GM12874 (cell line): ENCODE measurements around the gene CHPF2.

Experiments
- TF ChIP-seq, protein P1 (sequence below): IDR thresholded peaks from 2 replicates; pipeline ENCODE4 v1.5.1; 2011; ENCODE audit warnings: low read depth, mild to moderate bottlenecking, control low read depth, low read length, moderate library complexity; ENCODE audit not compliant: insufficient read depth

Gene CHPF2

DNA sequence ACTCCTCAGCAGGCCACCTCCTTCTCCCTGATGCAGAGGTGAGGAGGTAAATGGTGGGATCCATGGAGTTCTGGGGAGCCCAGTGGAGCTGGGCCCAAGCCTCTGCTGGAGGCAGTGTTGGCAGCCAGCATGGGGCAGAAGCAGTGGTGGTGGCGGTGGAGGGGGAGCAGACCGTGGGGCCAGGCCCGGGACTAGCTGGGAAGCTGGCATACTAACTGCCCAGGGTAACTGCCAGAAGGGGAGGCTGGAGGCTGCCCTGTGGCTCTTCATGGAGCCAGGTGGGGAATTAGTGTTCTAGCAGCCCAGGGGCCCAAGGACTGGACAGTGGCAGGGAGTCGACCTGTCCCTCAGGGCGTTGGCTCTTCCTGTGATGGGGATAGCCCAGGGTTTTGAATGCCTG, 32.3 kb downstream of the CHPF2 start:
- TF ChIP-seq, protein P1, sequence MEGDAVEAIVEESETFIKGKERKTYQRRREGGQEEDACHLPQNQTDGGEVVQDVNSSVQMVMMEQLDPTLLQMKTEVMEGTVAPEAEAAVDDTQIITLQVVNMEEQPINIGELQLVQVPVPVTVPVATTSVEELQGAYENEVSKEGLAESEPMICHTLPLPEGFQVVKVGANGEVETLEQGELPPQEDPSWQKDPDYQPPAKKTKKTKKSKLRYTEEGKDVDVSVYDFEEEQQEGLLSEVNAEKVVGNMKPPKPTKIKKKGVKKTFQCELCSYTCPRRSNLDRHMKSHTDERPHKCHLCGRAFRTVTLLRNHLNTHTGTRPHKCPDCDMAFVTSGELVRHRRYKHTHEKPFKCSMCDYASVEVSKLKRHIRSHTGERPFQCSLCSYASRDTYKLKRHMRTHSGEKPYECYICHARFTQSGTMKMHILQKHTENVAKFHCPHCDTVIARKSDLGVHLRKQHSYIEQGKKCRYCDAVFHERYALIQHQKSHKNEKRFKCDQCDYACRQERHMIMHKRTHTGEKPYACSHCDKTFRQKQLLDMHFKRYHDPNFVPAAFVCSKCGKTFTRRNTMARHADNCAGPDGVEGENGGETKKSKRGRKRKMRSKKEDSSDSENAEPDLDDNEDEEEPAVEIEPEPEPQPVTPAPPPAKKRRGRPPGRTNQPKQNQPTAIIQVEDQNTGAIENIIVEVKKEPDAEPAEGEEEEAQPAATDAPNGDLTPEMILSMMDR, result no peak

DNA sequence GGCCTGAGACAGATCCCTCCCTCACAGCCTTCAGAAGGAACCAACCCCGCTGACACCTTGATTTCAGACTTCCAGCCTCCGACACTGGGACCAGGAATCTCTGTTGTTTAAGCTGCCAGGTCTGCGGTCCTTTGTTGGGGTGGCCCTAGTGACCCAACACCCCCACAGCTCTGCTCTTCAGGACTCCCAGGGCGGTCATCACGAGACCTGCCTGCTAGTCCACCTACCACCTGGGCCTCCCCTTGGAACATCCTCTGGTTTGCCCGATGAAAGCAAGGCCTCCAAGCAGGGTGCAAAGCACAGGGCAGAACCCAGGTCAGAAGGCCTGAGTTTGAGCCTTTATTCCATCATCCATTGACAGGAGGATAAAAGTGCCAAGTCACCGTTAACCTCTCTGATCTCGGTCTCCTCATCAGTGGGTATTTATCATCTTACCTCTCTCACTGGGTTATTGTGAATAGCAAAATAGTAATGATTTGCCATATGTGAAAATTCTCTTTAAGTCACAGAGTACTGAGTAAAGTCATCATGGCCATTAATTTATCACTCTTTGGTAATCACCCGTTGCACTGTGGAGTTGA, 33.2 kb downstream of the CHPF2 start:
- TF ChIP-seq, protein P1, result no peak

DNA sequence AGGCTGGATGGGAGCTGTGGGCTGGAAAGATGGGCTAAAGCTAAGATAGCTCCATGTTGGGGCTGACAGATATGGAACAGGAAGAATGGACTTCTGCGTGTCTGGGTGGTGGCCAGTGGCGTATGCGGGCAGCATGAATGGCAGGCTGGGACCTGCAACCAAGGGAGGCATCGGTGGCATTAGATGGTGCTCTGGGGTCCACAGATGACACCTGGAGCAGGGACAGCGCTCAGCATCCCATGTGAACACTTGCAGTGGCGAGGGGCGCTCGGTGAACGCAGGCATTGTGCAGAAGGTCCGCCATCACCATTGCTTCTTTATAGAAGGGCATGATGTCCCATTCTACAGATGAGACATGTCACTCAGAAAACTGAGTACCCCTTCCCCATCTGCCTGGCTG, 37.2 kb downstream of the CHPF2 start:
- TF ChIP-seq, protein P1, result no peak

DNA sequence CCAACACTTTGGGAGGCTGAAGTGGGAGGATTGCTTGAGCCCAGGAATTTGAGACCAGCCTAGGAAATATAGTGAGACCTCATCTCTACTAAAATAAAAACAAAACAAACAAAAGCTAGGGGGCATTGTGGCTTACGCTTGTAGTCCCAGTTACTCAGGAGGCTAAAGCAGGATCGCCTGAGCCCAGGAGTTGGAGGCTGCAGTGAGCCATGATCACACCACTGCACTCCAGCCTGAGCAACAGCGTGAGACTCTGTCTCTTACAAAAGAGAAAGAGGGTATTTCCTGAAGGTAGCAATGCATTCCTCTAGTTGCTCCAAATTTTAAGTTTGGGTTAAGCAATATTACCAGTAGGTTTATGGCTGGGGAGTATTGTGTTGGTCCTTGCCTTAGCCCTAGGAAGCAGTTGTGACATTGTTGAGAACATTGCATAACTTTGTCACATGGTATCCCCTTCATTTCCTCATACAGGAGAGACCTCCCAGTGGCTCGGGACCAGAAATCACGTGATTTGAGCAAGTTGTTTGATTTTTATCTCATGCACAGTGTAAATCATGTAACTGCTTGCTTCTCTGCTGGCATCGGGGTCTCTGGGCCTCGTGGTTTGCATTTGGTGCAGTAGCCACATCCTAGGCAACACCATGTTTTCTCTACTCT, 39.5 kb downstream of the CHPF2 start:
- TF ChIP-seq, protein P1, result no peak

DNA sequence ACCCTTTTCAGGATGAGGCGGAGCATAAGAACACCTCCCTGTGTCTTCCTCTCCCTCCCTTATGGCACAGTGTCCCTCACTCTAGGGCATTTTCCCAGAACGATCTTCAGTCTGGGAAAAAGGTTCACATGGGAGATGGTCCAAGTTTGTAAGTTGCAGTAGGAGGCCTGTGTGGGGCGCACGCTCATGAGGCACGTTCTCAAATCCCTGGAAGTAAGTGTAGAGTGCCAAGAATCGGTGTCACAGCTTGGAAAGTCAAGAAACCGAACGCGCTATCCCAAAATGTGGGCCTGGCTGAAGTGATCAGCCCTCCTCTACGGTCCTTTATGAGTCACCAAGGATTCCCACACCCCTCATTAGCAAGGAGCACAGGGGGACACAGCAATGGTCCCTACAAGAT, 40.1 kb downstream of the CHPF2 start:
- TF ChIP-seq, protein P1, result no peak

DNA sequence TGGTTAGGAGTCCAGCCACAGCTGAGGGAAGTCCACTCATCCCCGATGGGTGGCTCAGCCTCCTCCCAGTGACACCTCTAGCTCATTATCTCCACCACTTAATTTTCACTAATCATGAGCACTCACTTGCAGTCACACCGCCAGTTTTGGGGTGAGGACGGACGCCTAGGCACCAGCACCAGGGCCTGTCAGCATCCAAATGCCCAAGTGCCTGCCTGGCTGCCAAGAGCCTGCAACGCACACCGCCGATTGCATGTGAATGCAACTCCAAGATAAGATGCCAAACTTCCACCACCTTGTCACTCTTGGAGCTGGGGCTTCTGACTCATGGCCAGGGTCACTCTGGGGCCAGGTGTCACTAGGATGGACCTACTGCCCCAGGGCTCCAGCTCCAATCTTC, 40.6 kb downstream of the CHPF2 start:
- TF ChIP-seq, protein P1, result no peak

DNA sequence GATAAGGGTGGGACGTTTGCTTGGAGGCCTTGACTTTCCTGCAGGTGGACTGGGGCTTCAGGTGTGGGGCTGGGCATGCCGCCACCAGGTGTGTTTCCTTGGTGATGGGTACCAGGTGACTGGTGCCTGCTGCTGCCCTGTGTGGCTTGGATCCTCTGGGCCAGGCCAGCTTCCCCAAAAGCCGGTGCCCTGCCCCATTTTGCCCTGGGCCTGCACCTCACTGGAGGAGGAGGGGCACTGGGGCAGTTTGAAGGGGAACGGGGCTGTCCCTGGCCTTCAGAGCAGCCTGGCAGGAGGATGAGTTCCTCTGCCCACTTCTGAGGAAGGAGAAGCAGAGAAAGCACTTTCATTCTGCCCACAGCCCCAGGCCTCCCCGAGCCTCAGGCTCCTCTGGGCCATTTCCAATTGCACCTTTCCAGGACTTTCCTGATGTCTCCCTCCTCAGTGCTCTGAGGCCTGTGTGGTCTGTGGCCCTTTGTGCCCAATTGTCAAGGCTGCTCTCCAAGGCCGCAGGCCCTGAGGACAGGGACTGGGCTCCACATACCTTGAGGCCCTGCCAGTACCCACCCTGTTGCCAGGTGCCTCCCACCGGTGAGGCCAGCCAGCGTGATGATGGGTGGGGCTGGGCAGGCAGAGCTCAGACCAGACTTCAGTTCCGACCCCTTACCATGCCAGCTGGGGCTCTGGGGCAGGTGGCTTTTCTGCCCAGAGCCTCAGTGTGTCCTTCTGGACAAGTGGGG, 41.5 kb downstream of the CHPF2 start:
- TF ChIP-seq, protein P1, result no peak
